Sigmoid colon (tissue), 7 donors: ENCODE data around the gene COIL. TPM values are rescaled to one million over a fixed set of nuclear protein-coding genes. Genes with fewer than 3 reads are reported as not detected.

Experiments
- DNase-seq: peaks from one replicate; pipeline ENCODE4 v3.0.0-alpha.2; 2019
- H3K27ac ChIP-seq, 4 donors: fragments of 200-600 bp; sonication (generic); one replicate each; pipeline ENCODE4 v1.5.1; 2016 to 2019; ENCODE audit warnings: mild to moderate bottlenecking in 1 of 4
- H3K27me3 ChIP-seq, 3 donors: fragments of 200-600 bp; sonication (generic); one replicate each; pipeline ENCODE4 v1.5.1; 2019; ENCODE audit warnings: mild to moderate bottlenecking in 1 of 3
- H3K36me3 ChIP-seq, 4 donors: fragments of 200-600 bp; sonication (generic); one replicate each; pipeline ENCODE4 v1.5.1; 2016 to 2019
- H3K4me1 ChIP-seq, 4 donors: fragments of 200-600 bp; sonication (generic); one replicate each; pipeline ENCODE4 v1.5.1; 2017 to 2019
- H3K4me3 ChIP-seq, 4 donors: fragments of 200-600 bp; sonication (generic); one replicate each; pipeline ENCODE4 v1.5.1; 2017 to 2019; ENCODE audit warnings: mild to moderate bottlenecking in 2 of 4, moderate library complexity in 1 of 4
- H3K9me3 ChIP-seq, 4 donors: fragments of 200-600 bp in 3 of 4; sonication (generic) in 3 of 4; one replicate each; pipeline versions ENCODE4 v1.5.1 to v1.6.1; 2013 to 2019
- CTCF ChIP-seq, 4 experiments: fragments of 450-650 bp in 3 of 4; fragments of 200-600 bp in 1 of 4; IDR thresholded peaks; one replicate each; pipeline ENCODE4 v1.5.1; 2016 to 2019; ENCODE audit warnings: antibody characterized with exemption in 4 of 4, mild to moderate bottlenecking in 3 of 4, moderate library complexity in 2 of 4
- EP300 ChIP-seq, 4 donors: sonication (generic); formaldehyde crosslinking; IDR thresholded peaks; one replicate each; pipeline ENCODE4 v1.6.1; 2017; ENCODE audit warnings: antibody characterized with exemption in 4 of 4
- POLR2A ChIP-seq, 2 donors: fragments of 450-650 bp; IDR thresholded peaks; one replicate each; pipeline ENCODE4 v1.6.1; 2016; ENCODE audit warnings: antibody characterized with exemption in 2 of 2, mild to moderate bottlenecking in 2 of 2, moderate library complexity in 2 of 2
- POLR2AphosphoS5 ChIP-seq, 4 donors: sonication (generic); formaldehyde crosslinking; IDR thresholded peaks; one replicate each; pipeline ENCODE4 v1.6.1; 2017; ENCODE audit warnings: antibody characterized with exemption in 4 of 4
- WGBS, 2 donors: extraction: QIAGEN DNeasy Blood & Tissue Kit; methylation state at CpG; one replicate each; pipeline ENCODE4 v1.1.7; 2013; 5-methylcytosine and 5-hydroxymethylcytosine counted together
- intact Hi-C: fragments of 100-400 bp; cut with DNase I; formaldehyde crosslinking; loops from one replicate; pipeline ENCODE4 v1.15.1; 2023
- polyA plus RNA-seq, 3 donors: library from polyadenylated mRNA; stranded (reverse); fragments of 200-250 nt; gene quantifications; one replicate each; pipeline ENCODE4 v1.2.3, GENCODE V29; 2013
- total RNA-seq, 4 donors: library from RNA; depleted of rRNA; stranded (reverse); fragments of >200 nt; gene quantifications; one replicate each; pipeline ENCODE4 v1.1.0, GENCODE V29; 2016
- donor health status: healthy with polysubstance abuse.
- donor health status: Bipolar disorder and iron deficiency.
- donor health status: healthy.

Gene COIL
- total and polyA plus RNA-seq, 7 donors: 8.3 to 15.1 (median 11.8) TPM

DNA sequence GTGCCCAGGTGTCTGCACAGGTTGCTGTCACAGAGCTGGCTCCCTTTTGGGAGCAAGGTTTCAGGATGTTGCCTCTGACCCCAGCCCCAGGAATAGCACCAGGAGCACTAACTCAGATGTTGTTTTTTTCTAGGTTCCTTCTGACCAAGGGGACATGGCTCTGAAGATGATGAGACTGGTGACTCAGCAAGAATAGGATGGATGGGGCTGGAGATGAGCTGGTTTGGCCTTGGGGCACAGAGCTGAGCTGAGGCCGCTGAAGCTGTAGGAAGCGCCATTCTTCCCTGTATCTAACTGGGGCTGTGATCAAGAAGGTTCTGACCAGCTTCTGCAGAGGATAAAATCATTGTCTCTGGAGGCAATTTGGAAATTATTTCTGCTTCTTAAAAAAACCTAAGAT, 45.2 kb upstream of the COIL start:
- TF ChIP-seq EP300 (IDR thresholded peaks at IDR 0.05) (no peak), POLR2A (IDR thresholded peaks at IDR 0.05) (no peak), CTCF (IDR thresholded peaks at IDR 0.05) (no peak), POLR2AphosphoS5 (IDR thresholded peaks at IDR 0.05) (no peak)
- peaks cover 7 to 60% (median 28%) of the 10 kb centered on the region in 4 donors for H3K36me3 ChIP-seq
- intact Hi-C loops: no loop called here

DNA sequence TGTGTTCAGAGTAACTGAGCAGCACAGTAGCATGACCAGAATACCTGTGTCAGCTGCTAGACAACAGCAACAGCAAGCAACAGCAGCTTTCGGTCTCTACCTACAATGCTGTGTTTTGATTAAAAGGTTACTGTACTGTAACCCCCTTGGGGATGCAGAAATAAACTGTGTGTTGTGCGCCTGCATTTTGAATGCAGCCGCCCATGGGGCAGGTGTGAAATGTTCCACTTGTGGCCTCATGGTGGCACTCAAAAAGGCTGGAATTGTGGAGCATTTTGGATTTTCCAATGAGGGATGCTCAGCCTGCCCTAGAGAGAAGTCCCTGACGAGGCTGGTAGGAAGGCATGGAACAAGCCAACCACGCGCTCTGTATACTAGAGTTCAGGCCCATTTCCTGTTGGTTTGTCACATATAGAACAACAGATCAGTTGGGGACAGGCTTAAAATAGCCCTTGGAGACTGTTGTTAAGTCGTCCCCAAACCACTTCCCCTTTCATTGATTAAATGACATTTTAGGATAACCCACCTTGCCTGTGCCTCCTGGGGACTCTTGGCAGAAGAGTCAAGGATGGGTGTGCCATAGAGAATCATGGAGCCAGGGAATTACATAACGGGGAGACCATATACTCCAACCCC, 44.2 kb upstream of the COIL start:
- intact Hi-C loops: loop anchor here (2.0 to 5.0 kb wide), 3 partner anchors 50 to 107 kb away; no protein-coding TSS in a partner anchor
- WGBS, 2 donors: 50 to 53% methylated on average over 8 of the region's 8 CpGs
- no peak for DNase-seq

More for the DNA sequence above, 45.2 kb upstream of the COIL start:
- no peak for DNase-seq
- Histone ChIP-seq H3K4me1 (peaks cover 0 to 12% (median 9%) of the 10 kb centered on the region in 4 donors), H3K4me3 (no peak overlapping the region), H3K9me3 (no peaks in the 10 kb centered on the region), H3K27me3 (no peaks in the 10 kb centered on the region), H3K27ac (no peak overlapping the region)
- 91 to 94% methylated on average over 2 of the region's 2 CpGs for WGBS, 2 donors

DNA sequence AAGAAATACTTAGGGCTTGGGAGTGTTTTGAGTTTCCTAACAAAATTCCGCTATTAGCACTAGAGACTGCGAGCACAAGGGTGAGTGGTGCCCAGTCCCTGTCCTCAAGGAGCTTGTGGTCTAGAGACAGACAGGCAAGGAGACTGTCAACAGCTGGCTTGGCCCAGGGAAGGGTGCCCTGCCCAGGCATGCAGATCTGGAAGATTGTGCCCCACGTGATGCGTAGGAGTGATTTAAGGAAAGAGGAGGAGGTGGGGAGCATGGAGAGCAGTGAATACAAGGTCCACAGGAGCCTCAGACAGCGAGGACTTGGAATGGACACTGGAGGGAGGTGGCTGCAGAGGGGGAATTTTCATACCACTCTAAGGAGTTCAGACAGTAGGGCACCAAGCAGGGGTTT, 42.1 kb upstream of the COIL start:
- intact Hi-C loops: loop anchor here (5.0 kb wide), 2 partner anchors 69 to 109 kb away; no protein-coding TSS in a partner anchor
- TF ChIP-seq EP300 (IDR thresholded peaks at IDR 0.05): no peak
- TF ChIP-seq POLR2AphosphoS5 (IDR thresholded peaks at IDR 0.05): no peak
- no peak for TF ChIP-seq POLR2A (IDR thresholded peaks at IDR 0.05)
- no peaks in the 10 kb centered on the region for H3K27me3 ChIP-seq
- no peak for DNase-seq
- H3K27ac ChIP-seq: no peak overlapping the region
- H3K4me1 ChIP-seq: no peaks in the 10 kb centered on the region
- no peaks in the 10 kb centered on the region for H3K9me3 ChIP-seq
- H3K36me3 ChIP-seq: peaks cover 7 to 85% (median 40%) of the 10 kb centered on the region in 4 donors
- no peak overlapping the region for H3K4me3 ChIP-seq
- WGBS, 2 donors: 83 to 92% methylated on average over 5 of the region's 5 CpGs

More for the DNA sequence above, 44.2 kb upstream of the COIL start:
- Histone ChIP-seq H3K9me3 (no peaks in the 10 kb centered on the region), H3K36me3 (peaks cover 7 to 69% (median 35%) of the 10 kb centered on the region in 4 donors), H3K4me1 (peaks cover 0 to 5% (median 3%) of the 10 kb centered on the region in 4 donors), H3K27me3 (no peaks in the 10 kb centered on the region), H3K27ac (no peak overlapping the region), H3K4me3 (no peak overlapping the region)
- TF ChIP-seq EP300 (IDR thresholded peaks at IDR 0.05) (no peak), CTCF (IDR thresholded peaks at IDR 0.05) (peak in 3 of 4 experiments; percentile 28 to 43 (median 37)), POLR2AphosphoS5 (IDR thresholded peaks at IDR 0.05) (no peak)

GRCh38 chr17:57001541-57001940, 40.7 kb upstream of the COIL start:
- Histone ChIP-seq H3K27ac (no peak overlapping the region), H3K4me1 (no peaks in the 10 kb centered on the region), H3K9me3 (no peaks in the 10 kb centered on the region), H3K36me3 (peaks cover 7 to 89% (median 52%) of the 10 kb centered on the region in 4 donors), H3K4me3 (no peak overlapping the region), H3K27me3 (no peaks in the 10 kb centered on the region)
- intact Hi-C loops: loop anchor here (5.0 kb wide), 2 partner anchors 71 to 111 kb away; no protein-coding TSS in a partner anchor
- 87 to 90% methylated on average over 7 of the region's 7 CpGs for WGBS, 2 donors
- no peak for DNase-seq
- TF ChIP-seq CTCF (IDR thresholded peaks at IDR 0.05) (no peak), POLR2AphosphoS5 (IDR thresholded peaks at IDR 0.05) (no peak)

DNA sequence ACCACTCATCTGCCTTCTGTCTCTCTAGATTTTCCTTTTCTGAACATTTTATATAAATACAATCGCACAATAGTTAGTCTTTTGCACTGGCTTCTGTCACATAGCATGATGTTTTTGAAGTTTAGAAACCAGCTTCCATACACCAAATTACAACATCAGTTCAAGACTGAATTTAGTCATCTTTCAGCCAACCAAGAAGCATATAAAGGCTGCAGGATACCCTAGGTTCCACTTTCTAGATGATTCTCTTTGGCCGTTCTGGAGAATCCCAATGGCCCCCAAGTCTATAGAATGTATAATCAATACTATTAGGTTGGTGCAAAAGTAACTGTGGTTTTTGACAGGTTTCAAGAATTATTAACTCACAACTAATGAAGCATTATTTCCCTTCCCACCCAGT, 36.5 kb upstream of the COIL start:
- DNase-seq: no peak
- peaks cover 0 to 13% (median 5%) of the 10 kb centered on the region in 4 donors for H3K4me1 ChIP-seq
- intact Hi-C loops: no loop called here
- no peaks in the 10 kb centered on the region for H3K27me3 ChIP-seq
- no peak overlapping the region for H3K4me3 ChIP-seq
- peaks cover 5 to 93% (median 45%) of the 10 kb centered on the region in 4 donors for H3K36me3 ChIP-seq
- TF ChIP-seq POLR2AphosphoS5 (IDR thresholded peaks at IDR 0.05) (no peak), POLR2A (IDR thresholded peaks at IDR 0.05) (no peak), CTCF (IDR thresholded peaks at IDR 0.05) (no peak), EP300 (IDR thresholded peaks at IDR 0.05) (no peak)
- no peak overlapping the region for H3K27ac ChIP-seq
- WGBS, 2 donors: 92 to 98% methylated on average over 2 of the region's 2 CpGs
- no peaks in the 10 kb centered on the region for H3K9me3 ChIP-seq
